HEK293 (cell line): Measurements from ENCODE around the gene EDARADD.

Experiments
- CTCF ChIP-seq: fragments of 450-650 bp; formaldehyde crosslinking; IDR thresholded peaks from 2 replicates; pipeline ENCODE4 v1.5.1; 2016; ENCODE audit warnings: missing biosample characterization, missing genetic modification characterization
- ZNF184 ChIP-seq: fragments of 450-650 bp; IDR thresholded peaks from 2 replicates; pipeline ENCODE4 v1.5.1; 2018; ENCODE audit warnings: missing biosample characterization, mild to moderate bottlenecking, missing genetic modification characterization
- ZNF274 ChIP-seq, 2 experiments: fragments of 200-500 bp in 1 of 2; fragments of 450-650 bp in 1 of 2; sonication (Bioruptor generic) in 1 of 2; formaldehyde crosslinking in 1 of 2; IDR thresholded peaks; 2 replicates each; pipeline versions ENCODE4 v1.5.1 to v1.6.1; 2014 to 2016; ENCODE audit warnings: borderline replicate concordance in 1 of 2, inconsistent platforms in 1 of 2, low read length in 1 of 2, missing biosample characterization in 1 of 2, missing genetic modification characterization in 1 of 2
- ZNF48 ChIP-seq: fragments of 450-650 bp; formaldehyde crosslinking; IDR thresholded peaks from 2 replicates; pipeline ENCODE4 v1.5.1; 2016; ENCODE audit warnings: missing biosample characterization, missing genetic modification characterization

- no peak for TF ChIP-seq ZNF48 (tag by site-specific recombination)
- TF ChIP-seq ZNF184: no peak
- TF ChIP-seq CTCF: no peak
- no peak for TF ChIP-seq ZNF274 (IDR thresholded peaks at IDR 0.05; ENCODE audit: low read length)
- TF ChIP-seq ZNF274 (tag by site-specific recombination; IDR thresholded peaks at IDR 0.05; ENCODE audit: borderline replicate concordance): no peak
Measured at GRCh38 chr1:236465231-236465958, 71.3 kb downstream of the EDARADD start.
